Heart right ventricle (tissue), 16 donors: ENCODE measurements around the gene FXR2. TPM values are rescaled to one million over a fixed set of nuclear protein-coding genes. Genes with fewer than 3 reads are reported as not detected.

Experiments
- ATAC-seq, 8 donors: fragments of 200-7000 bp; cut with Tn5 transposase; one replicate each; pipeline ENCODE4 v1.9.1; 2020; ENCODE audit warnings: mild to moderate bottlenecking in 8 of 8, moderate library complexity in 8 of 8, moderate number of reproducible peaks in 1 of 8
- DNase-seq, 2 donors: peaks; one replicate each; pipeline ENCODE4 v3.0.0-alpha.2; 2020
- H3K27ac ChIP-seq, 10 donors: fragments of 200-600 bp; sonication (generic) in 2 of 10; one replicate each; pipeline versions ENCODE4 v1.5.0 to v1.8.0; 2020 to 2022; ENCODE audit warnings: mild to moderate bottlenecking in 3 of 10
- H3K27me3 ChIP-seq, 7 donors: fragments of 200-600 bp; one replicate each; pipeline ENCODE4 v1.8.0; 2021 to 2022; ENCODE audit warnings: mild to moderate bottlenecking in 2 of 7
- H3K36me3 ChIP-seq, 9 donors: fragments of 200-600 bp; sonication (generic) in 1 of 9; one replicate each; pipeline versions ENCODE4 v1.5.0 to v1.8.0; 2020 to 2022; ENCODE audit warnings: mild to moderate bottlenecking in 2 of 9
- H3K4me1 ChIP-seq, 9 donors: fragments of 200-600 bp; sonication (generic) in 1 of 9; one replicate each; pipeline versions ENCODE4 v1.5.0 to v1.8.0; 2020 to 2022; ENCODE audit warnings: mild to moderate bottlenecking in 4 of 9
- H3K4me3 ChIP-seq, 10 donors: fragments of 200-600 bp; sonication (generic) in 2 of 10; one replicate each; pipeline versions ENCODE4 v1.5.0 to v1.8.0; 2020 to 2022; ENCODE audit warnings: mild to moderate bottlenecking in 7 of 10, moderate library complexity in 2 of 10
- H3K9me3 ChIP-seq, 11 donors: fragments of 200-600 bp in 10 of 11; sonication (generic) in 2 of 11; one replicate each; pipeline versions ENCODE4 v1.5.0 to v1.8.0; 2013 to 2022; ENCODE audit warnings: mild to moderate bottlenecking in 2 of 11, control low read depth in 1 of 11, moderate library complexity in 1 of 11
- WGBS, 2 donors: extraction: QIAGEN DNeasy Blood & Tissue Kit; methylation state at CpG; one replicate each; pipeline ENCODE4 v1.1.7; 2013; ENCODE audit warnings: inconsistent platforms in 1 of 2; 5-methylcytosine and 5-hydroxymethylcytosine counted together
- intact Hi-C, 10 donors: fragments of 100-400 bp; cut with DNase I; formaldehyde crosslinking; loops; one replicate each; pipeline versions ENCODE4 v1.11.1 to v1.14.2; 2022
- polyA plus RNA-seq, 2 donors: library from polyadenylated mRNA; stranded (reverse); fragments of 200-250 nt; gene quantifications; one replicate each; pipeline ENCODE4 v1.2.3, GENCODE V29; 2013
- total RNA-seq, 10 donors: library from RNA; stranded (reverse); fragmentation: NEBNext Ultra II Directional in 3 of 10; extraction: Animal tissue kit (Norgen Biotek cat#: 25700) in 3 of 10; gene quantifications; one replicate each; pipeline versions ENCODE4 v1.2.1 to v1.2.4, GENCODE V29; 2021 to 2023
- TF ChIP-seq, protein P1 (sequence below), 9 donors: fragments of 200-600 bp; sonication (generic) in 2 of 9; IDR thresholded peaks; one replicate each; pipeline versions ENCODE4 v1.5.0 to v1.8.0; 2021 to 2022; ENCODE audit warnings: antibody characterized with exemption in 9 of 9, mild to moderate bottlenecking in 5 of 9, moderate library complexity in 1 of 9
- donor health status: Arrhythmogenic right ventricular cardiomyopathy.
- donor health status: ischemic (EF 13 %, LVEDD 7.1; RV severe dilation, severe dysfunction).
- donor health status: healthy with polysubstance abuse.
- donor health status: DM: no; HTN: yes; CAD: no.
- donor health status: DM: no; HTN: no; CAD: no.
- donor health status: ischemic (EF 25% LVEDD 6.9; RV normal size, moderate dysfunction).
- donor health status: ischemic (EF 25% LVEDD 5.7; RV mildly dilated, moderate dysfunction).
- donor health status: healthy.
- donor health status: DM: yes; HTN: yes; CAD: no.
- donor health status: Ischemic cardiomyopathy.
- donor health status: ischemic (EF 35%, LVEDD 5.7; RV mildly dilated, moderate dysfunction).
- donor health status: nonischemic (EF 11% LVEDD 7.7; RV severe dilation, severe dysfunction).
- donor health status: DM: yes; HTN: yes; CAD: no.
- donor health status: PGD.
- donor health status: ischemic (EF 29% LVEDD 5.4; RV normal size, mild dysfunction).
- donor health status: nonischemic (EF 23%, LVEDD 6.1; RV moderate dilation, normal function).

The FXR2 gene
- total and polyA plus RNA-seq, 12 donors: 52.2 to 111 (median 90.5) TPM

DNA sequence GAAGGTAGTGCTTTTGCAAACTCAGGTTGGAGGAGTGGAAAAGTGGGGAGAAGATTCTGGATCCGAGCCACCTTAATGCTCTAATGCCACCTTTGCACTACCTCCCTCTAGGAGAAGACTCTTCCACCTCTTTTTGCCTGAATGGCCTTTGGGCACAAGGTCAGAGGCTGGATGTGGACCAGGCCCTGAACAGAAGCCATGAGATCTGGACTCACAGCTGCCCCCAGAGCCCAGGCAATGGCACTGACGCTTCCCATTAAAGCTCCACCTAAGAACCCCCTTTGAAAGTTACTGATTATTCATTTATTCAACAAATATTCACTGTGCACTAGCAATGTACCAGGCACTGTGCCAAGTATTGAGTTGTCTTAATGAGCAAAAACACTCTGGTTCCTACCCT, 18.4 kb upstream of the FXR2 start:
- peaks cover 2 to 22% (median 3%) of the 10 kb centered on the region in 9 donors for H3K4me1 ChIP-seq

DNA sequence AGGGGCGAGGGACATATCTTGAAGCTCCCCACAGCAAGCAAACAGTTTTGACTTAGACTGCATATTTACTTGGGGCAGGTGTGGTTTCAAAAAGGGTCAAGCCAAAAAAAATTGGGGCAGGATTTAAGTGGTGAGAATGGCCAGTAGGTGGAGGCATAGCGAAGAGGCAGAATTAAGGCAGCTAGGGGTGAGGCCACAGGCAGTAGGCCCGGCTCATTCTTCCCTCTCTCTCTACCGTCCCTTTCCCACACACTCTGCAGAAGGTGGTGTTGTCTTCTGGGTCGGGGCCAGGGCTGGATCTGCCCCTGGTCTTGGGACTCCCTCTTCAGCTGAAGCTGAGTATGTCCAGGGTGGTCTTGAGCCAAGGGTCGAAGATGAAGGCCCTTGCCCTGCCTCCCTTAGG, 17.8 kb upstream of the FXR2 start:
- DNase-seq (peak in 1 of 2 donors; percentile 17), ATAC-seq (peak in 2 of 8 donors; percentile 29 to 36)
- Histone ChIP-seq H3K9me3 (no peaks in the 10 kb centered on the region), H3K4me3 (no peak overlapping the region), H3K36me3 (no peaks in the 10 kb centered on the region), H3K4me1 (peaks cover 3 to 25% (median 6%) of the 10 kb centered on the region in 9 donors), H3K27ac (no peak overlapping the region), H3K27me3 (no peaks in the 10 kb centered on the region)
- 52 to 56% methylated on average over 6 of the region's 6 CpGs for WGBS, 2 donors
- TF ChIP-seq, protein P1, sequence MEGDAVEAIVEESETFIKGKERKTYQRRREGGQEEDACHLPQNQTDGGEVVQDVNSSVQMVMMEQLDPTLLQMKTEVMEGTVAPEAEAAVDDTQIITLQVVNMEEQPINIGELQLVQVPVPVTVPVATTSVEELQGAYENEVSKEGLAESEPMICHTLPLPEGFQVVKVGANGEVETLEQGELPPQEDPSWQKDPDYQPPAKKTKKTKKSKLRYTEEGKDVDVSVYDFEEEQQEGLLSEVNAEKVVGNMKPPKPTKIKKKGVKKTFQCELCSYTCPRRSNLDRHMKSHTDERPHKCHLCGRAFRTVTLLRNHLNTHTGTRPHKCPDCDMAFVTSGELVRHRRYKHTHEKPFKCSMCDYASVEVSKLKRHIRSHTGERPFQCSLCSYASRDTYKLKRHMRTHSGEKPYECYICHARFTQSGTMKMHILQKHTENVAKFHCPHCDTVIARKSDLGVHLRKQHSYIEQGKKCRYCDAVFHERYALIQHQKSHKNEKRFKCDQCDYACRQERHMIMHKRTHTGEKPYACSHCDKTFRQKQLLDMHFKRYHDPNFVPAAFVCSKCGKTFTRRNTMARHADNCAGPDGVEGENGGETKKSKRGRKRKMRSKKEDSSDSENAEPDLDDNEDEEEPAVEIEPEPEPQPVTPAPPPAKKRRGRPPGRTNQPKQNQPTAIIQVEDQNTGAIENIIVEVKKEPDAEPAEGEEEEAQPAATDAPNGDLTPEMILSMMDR (IDR thresholded peaks at IDR 0.05): peak; percentile 11 to 56 (median 48)
- intact Hi-C loops: loop anchor here in 7 of 10 donors (2.0 to 10.0 kb wide), 3 partner anchors 55 to 62 kb away; partner anchors contain the start of genes WRAP53 (in 6 of the 7) and TP53 (in 5 of the 7)

More for the DNA sequence above, 18.4 kb upstream of the FXR2 start:
- TF ChIP-seq, protein P1 (IDR thresholded peaks at IDR 0.05): no peak
- WGBS, 2 donors: 87 to 90% methylated on average over 2 of the region's 2 CpGs
- Histone ChIP-seq H3K27ac (no peak overlapping the region), H3K9me3 (no peaks in the 10 kb centered on the region), H3K27me3 (no peaks in the 10 kb centered on the region), H3K36me3 (no peaks in the 10 kb centered on the region), H3K4me3 (no peak overlapping the region)
- no peak for DNase-seq
- ATAC-seq: no peak
- intact Hi-C loops: loop anchor here in 7 of 10 donors (2.0 to 10.0 kb wide), 3 partner anchors 54 to 62 kb away; partner anchors contain the start of genes WRAP53 (in 6 of the 7) and TP53 (in 5 of the 7)

DNA sequence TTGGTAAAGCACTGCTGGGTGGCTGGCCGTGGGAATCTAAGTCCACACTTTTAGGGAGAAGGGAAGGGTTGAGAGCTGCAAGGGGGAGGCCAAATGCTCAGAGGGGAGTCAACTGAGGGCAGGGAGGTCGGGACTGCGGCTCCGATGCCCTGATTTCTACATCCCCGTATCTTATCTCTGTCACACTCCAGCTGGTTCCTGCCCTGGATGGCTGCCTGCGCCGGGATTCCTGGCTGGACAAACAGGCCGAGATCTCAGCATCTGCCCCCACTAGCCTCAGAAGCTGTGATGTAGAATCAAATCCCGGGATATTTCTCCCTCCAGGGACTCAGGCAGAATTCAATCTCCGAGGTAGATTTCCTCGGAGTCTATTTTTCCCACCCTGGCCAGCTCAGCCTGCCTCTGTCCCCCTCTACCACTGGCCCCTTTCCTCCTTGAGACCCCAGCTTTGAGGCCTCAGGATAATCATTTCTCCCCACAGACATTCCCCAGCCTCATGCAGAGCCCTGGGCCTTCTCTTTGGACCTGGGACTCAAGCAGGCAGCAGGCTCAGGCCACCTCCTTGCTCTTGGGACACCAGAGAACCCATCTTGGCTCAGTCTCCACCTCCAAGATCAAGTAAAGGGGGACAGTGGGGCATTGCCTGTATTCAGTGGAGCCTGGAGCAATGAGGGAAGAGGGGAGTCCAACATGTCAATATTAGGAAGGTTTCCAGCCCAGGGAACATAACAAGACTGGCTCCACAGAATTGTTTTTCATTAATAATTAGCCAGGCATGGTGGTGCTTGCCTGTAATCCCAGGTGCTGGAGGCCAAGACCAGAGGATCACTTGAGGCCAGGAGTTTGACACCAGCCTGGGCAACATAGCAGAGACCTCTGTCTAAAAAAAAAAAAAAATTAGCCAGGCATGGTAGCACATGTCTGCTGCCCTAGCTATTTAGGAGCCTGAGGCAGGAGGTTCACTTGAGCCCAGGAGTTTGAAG, 17.0 kb upstream of the FXR2 start:
- H3K9me3 ChIP-seq: no peaks in the 10 kb centered on the region
- no peak overlapping the region for H3K27ac ChIP-seq
- DNase-seq: peak in 1 of 2 donors; percentile 41
- ATAC-seq: no peak
- WGBS, 2 donors: 21 to 25% methylated on average over 11 of the region's 11 CpGs
- no peaks in the 10 kb centered on the region for H3K27me3 ChIP-seq
- H3K4me1 ChIP-seq: peaks cover 6 to 30% (median 12%) of the 10 kb centered on the region in 9 donors
- TF ChIP-seq, protein P1 (IDR thresholded peaks at IDR 0.05): no peak
- intact Hi-C loops: loop anchor here in 7 of 10 donors (2.0 to 10.0 kb wide), 3 partner anchors 56 to 63 kb away; partner anchors contain the start of genes WRAP53 (in 6 of the 7) and TP53 (in 5 of the 7)
- H3K4me3 ChIP-seq: no peak overlapping the region
- no peaks in the 10 kb centered on the region for H3K36me3 ChIP-seq

DNA sequence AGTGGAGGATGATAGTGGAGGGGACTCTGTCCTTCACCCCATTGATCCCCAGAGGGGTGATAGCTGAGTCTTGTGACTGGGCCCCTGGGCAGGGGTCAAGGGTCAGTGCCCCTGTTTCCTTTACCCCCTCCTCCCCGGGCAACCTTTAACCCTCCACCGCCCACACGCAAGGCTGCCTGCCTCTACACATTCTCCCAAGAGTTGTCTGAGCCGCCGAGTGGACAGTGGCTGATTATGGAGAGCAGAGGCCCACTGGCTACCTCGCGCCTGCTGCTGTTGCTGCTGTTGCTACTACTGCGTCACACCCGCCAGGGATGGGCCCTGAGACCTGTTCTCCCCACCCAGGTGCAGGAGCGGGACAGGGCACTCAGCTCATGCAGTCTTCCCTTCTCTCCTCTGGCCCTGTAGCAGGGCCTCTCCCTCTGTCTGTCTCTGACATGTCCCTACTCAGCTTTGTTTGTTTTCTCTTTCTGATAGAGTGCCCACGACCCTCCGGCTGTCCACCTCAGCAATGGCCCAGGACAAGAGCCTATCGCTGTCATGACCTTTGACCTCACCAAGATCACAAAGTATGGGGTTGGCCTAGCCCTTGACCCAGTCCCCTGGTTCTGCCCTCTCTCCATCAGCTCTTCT, 15.4 kb upstream of the FXR2 start, which contains the start of gene SHBG:
SHBG (plus strand) TSS at position 197 of the 633 bp plus-strand sequence; CDS start at position 235, 38 bp downstream.
- WGBS, 2 donors: 75 to 89% methylated on average over 13 of the region's 13 CpGs
- H3K27ac ChIP-seq: no peak within 1 kb of the TSS
- no peaks in the 10 kb centered on the region for H3K27me3 ChIP-seq
- H3K4me1 ChIP-seq: peaks cover 7 to 33% (median 17%) of the 10 kb centered on the region in 9 donors
- DNase-seq (no peak), ATAC-seq (no peak)
- no peaks in the 10 kb centered on the region for H3K9me3 ChIP-seq
- TF ChIP-seq, protein P1 (IDR thresholded peaks at IDR 0.05): no peak
- peaks cover 0 to 14% (median 0%) of the 10 kb centered on the region in 9 donors for H3K36me3 ChIP-seq
- intact Hi-C loops: loop anchor here in 6 of 10 donors (5.0 to 10.0 kb wide), 2 partner anchors 57 to 65 kb away; partner anchors contain the start of genes TP53 (in 5 of the 6) and WRAP53 (in 5 of the 6)
- H3K4me3 ChIP-seq: no peak within 1 kb of the TSS
